Regular cardiac myocyte (primary cell): ENCODE results near the gene MDP1. TPM values are rescaled to one million over a fixed set of nuclear protein-coding genes. Genes with fewer than 3 reads are reported as not detected.

Source experiments
- total RNA-seq: library from RNA; depleted of rRNA; stranded (reverse); fragments of >200 nt; gene quantifications from 2 replicates; pipeline ENCODE4 v1.2.3, GENCODE V29; 2014

MDP1 gene
- total RNA-seq, result 15.9 and 18.0 TPM in 2 replicates

DNA sequence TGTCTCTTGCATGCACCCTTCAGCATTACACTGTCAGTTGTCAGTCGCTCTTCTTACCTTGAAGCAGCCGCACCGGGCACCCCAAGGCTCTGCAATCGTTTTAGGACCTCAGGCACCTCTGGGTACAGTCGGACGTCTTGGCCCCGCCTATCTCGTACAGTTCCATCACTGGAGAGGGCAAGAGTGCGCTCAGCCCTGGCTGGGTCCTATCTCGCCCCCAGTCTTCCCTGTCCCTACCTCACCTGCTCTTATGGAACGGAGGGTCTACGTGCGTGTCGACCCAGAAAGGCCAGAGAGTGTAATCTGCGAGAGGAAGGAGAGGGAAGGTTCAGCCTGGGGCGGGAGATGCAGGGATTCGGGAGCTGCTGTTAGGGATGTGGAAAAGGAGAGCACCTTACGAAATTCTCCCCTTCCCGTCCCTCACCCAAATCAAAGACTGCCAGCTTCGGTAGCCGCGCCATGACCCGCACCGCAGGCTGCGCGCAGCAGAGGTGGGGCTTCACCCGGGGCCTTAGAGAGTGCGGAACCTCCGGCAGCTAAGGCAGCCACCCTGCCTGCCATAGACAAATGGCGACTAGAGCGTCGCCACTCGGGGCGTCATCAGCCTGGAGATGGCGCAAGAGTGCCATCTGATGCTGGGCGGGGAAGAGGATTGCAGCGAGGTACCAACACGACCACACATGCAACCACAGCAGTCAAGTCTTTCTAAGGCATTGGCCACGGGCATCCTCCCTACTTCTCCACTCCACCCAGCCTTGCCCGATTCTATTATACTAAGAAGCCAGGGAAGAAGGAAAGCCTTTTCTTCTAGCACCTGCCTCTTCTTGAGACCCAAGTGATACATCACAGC, at the start of gene MDP1:
TSS of gene MDP1 (minus strand) at position 572 of the 850 bp plus-strand sequence. CDS start at position 461, 111 bp downstream.

DNA sequence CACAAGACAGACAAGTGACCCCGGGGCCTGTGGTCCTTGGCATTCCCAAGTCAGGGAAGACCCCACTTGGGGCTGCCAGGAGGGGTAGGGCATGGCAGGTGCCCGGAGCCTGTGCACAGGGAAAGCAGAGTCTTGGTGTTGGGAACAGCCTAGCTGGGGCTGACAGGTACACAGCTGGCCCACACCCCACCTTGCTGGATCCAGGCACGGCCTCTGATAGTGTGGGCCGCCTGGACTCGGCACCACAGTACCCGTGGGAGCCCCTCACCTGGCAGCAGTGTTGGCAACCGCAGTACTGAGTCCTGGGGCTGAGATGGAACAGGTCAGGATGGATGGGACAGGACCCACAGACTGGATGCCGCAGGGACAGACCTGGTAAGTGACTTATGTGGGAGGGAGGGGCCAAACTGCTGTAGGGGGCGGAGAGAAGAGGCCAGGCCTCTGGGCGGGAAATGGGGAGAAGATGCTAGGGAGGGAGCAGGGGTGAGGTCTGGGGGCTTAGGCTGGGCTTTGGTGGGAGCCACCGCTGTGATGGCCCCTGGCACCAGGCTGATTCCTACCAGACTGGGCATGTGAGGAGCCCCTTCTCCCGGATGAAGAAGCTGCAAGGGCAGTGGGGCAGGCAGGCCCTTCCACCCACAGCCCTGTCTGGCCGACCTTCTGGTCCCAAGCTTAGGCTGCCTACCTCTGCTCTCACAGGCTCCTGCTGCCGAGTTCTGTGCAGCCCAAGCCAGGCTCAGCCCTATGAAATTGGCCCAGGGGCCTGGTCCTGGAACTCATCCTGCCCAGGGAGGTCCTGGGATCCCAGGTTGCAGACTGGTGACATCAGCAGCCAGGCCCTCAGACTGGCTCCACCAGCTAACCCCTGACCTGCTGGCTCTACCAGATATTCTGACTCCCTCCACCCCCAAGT, 47.2 kb upstream of the MDP1 start, which contains the start of gene TGM1:
TSS of gene TGM1 (minus strand) at position 357 of the 913 bp plus-strand sequence. CDS start 825 bp downstream, outside the sequence.

GRCh38 chr14:24232645-24233537, 17.0 kb upstream of the MDP1 start, which contains the start of gene GMPR2:
GMPR2 (plus strand) TSS chr14:24232929; CDS start chr14:24233254, 325 bp downstream.

DNA sequence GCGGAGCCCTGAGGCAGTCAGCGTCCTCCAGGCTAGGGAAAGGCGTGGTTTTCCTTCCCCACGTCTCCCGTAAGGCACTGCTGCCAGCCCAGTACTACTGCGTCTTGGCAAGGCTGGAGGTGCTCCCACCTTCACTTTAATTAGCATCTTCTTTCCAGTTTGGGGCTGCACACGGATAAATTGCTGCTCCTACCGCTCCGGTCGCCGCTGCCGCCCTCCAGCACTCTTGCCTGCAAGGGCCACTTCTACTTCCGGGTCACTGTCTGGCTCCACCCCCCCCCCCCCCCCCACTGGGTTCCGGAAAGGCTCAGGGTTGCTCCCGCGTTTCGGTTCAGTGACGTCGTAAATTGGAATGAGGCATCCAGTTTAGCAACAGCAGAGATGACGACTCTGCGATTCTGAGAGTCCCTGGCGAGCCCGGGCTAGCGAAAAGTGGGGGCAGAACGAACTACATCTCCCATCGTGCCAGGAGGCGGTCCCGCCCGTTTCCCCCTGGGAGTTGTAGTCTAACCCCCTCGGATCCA, 16.3 kb upstream of the MDP1 start, which contains the start of gene NEDD8:
TSS of gene NEDD8 (minus strand) at position 247 of the 524 bp plus-strand sequence. CDS start at position 147, 100 bp downstream.

DNA sequence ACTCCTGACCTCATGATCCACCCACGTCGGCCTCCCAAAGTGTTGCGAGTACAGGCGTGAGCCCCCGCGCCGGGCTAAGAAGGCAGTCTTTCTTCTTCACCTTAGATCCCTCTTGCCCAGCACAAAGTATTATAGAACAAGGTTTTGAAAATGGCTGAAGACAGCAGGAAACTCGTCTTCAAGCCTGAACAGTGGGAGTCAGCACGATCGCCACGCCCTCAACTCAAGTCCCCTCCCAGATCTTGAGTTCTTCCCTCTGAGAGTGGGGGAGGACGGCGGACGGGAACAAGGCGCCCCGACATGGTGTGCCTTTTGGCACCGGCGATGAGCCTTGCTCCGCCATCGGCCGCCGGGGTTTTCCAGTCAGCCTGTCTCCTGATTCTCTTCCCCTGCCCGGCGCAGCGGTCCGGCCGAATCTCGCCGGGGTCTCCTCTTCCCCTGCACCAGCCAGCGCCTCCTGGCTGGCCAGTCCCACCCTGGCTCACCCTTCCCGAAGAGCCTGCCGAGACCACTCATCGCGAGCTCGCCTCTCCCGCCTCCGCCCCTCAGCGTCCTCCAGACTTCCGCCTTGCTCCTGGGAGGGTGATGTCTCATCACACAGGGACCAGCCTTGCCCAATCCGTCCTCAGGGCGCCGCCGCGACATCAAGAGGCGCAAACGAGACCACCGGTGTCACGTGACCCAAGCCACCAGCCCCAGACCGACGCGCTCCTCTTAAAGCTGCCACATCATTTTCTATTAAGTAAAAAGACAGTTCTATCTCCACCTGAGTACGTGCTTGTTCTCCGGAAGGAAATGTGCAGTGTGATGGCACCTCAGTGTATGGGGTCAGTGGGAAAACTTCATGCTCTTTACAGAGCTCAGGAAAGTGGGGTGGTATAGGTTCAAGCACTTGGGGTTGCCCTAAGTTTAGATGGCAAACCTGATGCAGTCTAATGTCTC, 2.7 kb downstream of the MDP1 start, which contains the start of gene CHMP4A:
TSS of gene CHMP4A (minus strand) at position 565 of the 942 bp plus-strand sequence. CDS start at position 516, 49 bp downstream.

DNA sequence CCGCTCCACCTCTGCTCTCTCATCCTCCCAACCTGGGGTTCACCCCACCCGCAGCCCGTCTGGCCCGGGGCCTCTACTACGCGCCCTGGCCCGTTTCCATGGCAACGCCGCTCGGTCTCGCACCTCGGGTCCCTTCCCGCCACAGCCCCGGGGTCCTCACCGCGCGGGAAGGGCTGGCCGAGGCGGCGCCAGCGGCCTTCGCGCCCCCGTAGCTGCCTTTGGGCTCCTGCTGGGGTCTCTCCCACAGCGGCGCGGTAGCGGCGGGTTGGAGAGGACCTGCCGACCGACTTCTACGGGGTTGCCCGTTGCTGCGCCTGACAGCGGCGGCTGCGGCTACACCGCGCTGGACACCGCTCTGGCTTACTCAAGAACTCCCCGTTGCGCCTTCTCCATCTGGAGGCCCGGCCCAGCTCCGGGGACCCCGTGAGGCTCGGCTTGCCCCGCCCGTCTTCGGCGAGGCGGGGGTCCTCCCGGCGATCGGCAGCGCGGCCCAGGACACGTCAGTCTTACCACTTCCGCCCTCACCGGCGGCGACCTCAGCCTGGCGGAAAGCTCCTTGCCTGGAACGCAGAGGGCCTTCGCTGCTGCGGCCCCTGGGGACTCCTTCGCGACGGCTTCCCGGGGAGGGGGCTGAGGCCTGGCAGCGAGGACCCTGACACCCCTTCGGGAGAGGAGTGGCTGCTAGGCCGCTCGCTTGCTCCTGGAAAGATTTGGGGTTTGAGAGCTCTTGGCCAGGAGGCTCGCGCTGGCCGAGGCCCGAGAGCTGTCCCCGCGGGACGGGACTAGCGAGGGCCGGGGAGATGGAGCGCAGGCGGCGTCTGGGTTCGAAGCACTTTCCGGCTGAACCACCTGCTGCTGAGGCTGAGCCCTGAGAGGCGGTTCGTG, 20.4 kb downstream of the MDP1 start, which contains the start of gene TM9SF1:
TSS of gene TM9SF1 (minus strand) at position 256 of the 885 bp plus-strand sequence. CDS start 422 bp downstream, outside the sequence.

GRCh38 chr14:24188251-24189058, 27.4 kb downstream of the MDP1 start, which contains the start of gene IPO4:
IPO4 (minus strand) TSS chr14:24188816; CDS start chr14:24188787, 29 bp downstream.

DNA sequence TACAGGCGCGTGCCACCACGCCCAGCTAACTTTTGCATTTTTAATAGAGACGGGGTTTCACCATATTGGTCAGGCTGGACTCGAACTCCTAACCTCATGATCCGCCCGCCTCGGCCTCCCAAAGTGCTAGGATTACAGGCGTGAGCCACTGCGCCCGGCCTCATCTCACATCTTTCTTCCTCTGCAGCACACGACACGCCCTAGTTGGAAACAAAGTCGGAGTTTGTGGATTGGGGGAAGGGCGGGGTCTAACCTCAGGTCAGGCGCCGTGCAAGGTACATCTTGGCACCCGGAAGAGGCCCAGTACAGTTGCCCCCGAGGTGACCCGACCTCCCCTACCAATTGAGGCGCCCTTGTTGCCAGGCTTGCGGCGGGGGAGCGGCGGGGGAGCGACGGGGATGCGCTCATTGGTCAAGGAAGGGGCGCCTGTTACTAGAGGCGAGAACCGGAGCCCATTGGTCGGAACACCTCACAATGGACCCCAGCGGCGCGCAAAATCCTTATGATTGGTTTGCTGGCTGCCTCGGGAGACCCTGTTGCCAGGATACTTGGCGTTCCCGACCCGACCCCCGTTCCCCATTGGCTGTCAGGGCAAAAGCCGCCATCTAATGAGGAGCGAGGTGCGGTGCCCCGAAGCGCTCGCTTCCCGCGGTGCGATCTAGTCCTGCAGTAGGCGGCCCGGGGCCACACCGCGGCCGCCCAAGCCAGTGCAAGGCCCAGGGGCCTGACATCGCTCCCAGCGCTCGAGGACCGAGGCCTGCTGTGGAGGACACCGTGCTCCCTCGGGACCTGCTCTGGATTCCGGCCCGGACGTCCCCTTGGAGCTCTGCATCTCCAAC, 44.2 kb downstream of the MDP1 start, which contains the start of gene REC8:
TSS of gene REC8 (plus strand) at position 659 of the 839 bp plus-strand sequence. CDS start 473 bp downstream, outside the sequence.

Other genes starting within 250 kb of the MDP1 start
- gene DHRS4L2, start 227.1 kb downstream of the MDP1 start, total RNA-seq, result 16.3 and 16.9 TPM in 2 replicates
- gene CARMIL3, start 164.1 kb downstream of the MDP1 start, total RNA-seq, result not detected in 2 replicates
- not detected in 2 replicates for gene CPNE6, start 144.5 kb downstream of the MDP1 start, total RNA-seq
- gene PCK2, start 121.8 kb downstream of the MDP1 start, total RNA-seq, result 13.4 and 17.2 TPM in 2 replicates
- 50.6 and 56.1 TPM in 2 replicates for gene DCAF11, start 101.3 kb downstream of the MDP1 start, total RNA-seq
- gene NRL, start 101.1 kb downstream of the MDP1 start, total RNA-seq, result 0.56 and 0.77 TPM in 2 replicates
- gene FITM1, start 85.4 kb downstream of the MDP1 start, total RNA-seq, result not detected in 2 replicates
- gene PSME1, start 79.9 kb downstream of the MDP1 start, total RNA-seq, result 69.4 and 88.5 TPM in 2 replicates
- 20.6 and 31.1 TPM in 2 replicates for gene EMC9, start 74.5 kb downstream of the MDP1 start, total RNA-seq
- 81.5 and 136 TPM in 2 replicates for gene PSME2, start 69.5 kb downstream of the MDP1 start, total RNA-seq
- gene RNF31, start 68.6 kb downstream of the MDP1 start, total RNA-seq, result 22.6 and 28.8 TPM in 2 replicates
- 55.5 and 58.9 TPM in 2 replicates for gene IRF9, start 54.8 kb downstream of the MDP1 start, total RNA-seq
- gene REC8, start 44.0 kb downstream of the MDP1 start, total RNA-seq, result 0.56 and 0.77 TPM in 2 replicates
- 26.5 and 79.8 TPM in 2 replicates for gene IPO4, start 27.2 kb downstream of the MDP1 start, total RNA-seq
- 78.4 and 80.1 TPM in 2 replicates for gene TM9SF1, start 20.6 kb downstream of the MDP1 start, total RNA-seq
- gene TSSK4, start 10.4 kb downstream of the MDP1 start, total RNA-seq, result under 0.01 TPM in 1 of 2 replicates, not detected in the other
- 23.4 and 25.1 TPM in 2 replicates for gene CHMP4A, start 2.6 kb downstream of the MDP1 start, total RNA-seq
- gene NEDD8, start 16.3 kb upstream of the MDP1 start, total RNA-seq, result 142 and 224 TPM in 2 replicates
- 63.6 and 103 TPM in 2 replicates for gene GMPR2, start 16.9 kb upstream of the MDP1 start, total RNA-seq
- 48.3 and 58.3 TPM in 2 replicates for gene TINF2, start 26.6 kb upstream of the MDP1 start, total RNA-seq
- 0.19 and 0.85 TPM in 2 replicates for gene TGM1, start 47.1 kb upstream of the MDP1 start, total RNA-seq
- gene RABGGTA, start 55.5 kb upstream of the MDP1 start, total RNA-seq, result 24.0 and 28.0 TPM in 2 replicates
- gene DHRS1, start 83.7 kb upstream of the MDP1 start, total RNA-seq, result 9.0 and 9.9 TPM in 2 replicates
- gene NOP9, start 83.8 kb upstream of the MDP1 start, total RNA-seq, result 19.7 and 34.7 TPM in 2 replicates
- 1.5 and 1.7 TPM in 2 replicates for gene CIDEB, start 91.9 kb upstream of the MDP1 start, total RNA-seq
- 1.3 and 3.1 TPM in 2 replicates for gene LTB4R2, start 94.1 kb upstream of the MDP1 start, total RNA-seq
- 1.5 and 1.7 TPM in 2 replicates for gene LTB4R, start 95.4 kb upstream of the MDP1 start, total RNA-seq
- gene ADCY4, start 119.0 kb upstream of the MDP1 start, total RNA-seq, result 5.6 and 15.5 TPM in 2 replicates
- gene RIPK3, start 123.9 kb upstream of the MDP1 start, total RNA-seq, result 0.19 and 0.56 TPM in 2 replicates
- gene NFATC4, start 152.1 kb upstream of the MDP1 start, total RNA-seq, result 30.3 and 71.0 TPM in 2 replicates
- 3.5 and 6.8 TPM in 2 replicates for gene NYNRIN, start 182.9 kb upstream of the MDP1 start, total RNA-seq
- 1.5 and 5.9 TPM in 2 replicates for gene CBLN3, start 213.6 kb upstream of the MDP1 start, total RNA-seq
- 45.6 and 53.8 TPM in 2 replicates for gene KHNYN, start 213.9 kb upstream of the MDP1 start, total RNA-seq
- 8.2 and 10.4 TPM in 2 replicates for gene SDR39U1, start 226.7 kb upstream of the MDP1 start, total RNA-seq